HG03159 (cell line): ENCODE measurements around the gene WDR27.
A peak's percentile ranks its signal among the peaks of the same experiment; 100 is the strongest.
"Not testable (repeated sequence)": the region's sequence is repeated elsewhere in the genome, so short reads cannot be mapped to it uniquely, and the experiment has no call there.

Experiments
- ATAC-seq: cut with Tn5 transposase; IDR thresholded peaks from one replicate; pipeline ENCODE4 v1.9.1; 2021; ENCODE audit warnings: mild to moderate bottlenecking, moderate library complexity; ENCODE audit not compliant: unreplicated experiment

Gene WDR27

DNA sequence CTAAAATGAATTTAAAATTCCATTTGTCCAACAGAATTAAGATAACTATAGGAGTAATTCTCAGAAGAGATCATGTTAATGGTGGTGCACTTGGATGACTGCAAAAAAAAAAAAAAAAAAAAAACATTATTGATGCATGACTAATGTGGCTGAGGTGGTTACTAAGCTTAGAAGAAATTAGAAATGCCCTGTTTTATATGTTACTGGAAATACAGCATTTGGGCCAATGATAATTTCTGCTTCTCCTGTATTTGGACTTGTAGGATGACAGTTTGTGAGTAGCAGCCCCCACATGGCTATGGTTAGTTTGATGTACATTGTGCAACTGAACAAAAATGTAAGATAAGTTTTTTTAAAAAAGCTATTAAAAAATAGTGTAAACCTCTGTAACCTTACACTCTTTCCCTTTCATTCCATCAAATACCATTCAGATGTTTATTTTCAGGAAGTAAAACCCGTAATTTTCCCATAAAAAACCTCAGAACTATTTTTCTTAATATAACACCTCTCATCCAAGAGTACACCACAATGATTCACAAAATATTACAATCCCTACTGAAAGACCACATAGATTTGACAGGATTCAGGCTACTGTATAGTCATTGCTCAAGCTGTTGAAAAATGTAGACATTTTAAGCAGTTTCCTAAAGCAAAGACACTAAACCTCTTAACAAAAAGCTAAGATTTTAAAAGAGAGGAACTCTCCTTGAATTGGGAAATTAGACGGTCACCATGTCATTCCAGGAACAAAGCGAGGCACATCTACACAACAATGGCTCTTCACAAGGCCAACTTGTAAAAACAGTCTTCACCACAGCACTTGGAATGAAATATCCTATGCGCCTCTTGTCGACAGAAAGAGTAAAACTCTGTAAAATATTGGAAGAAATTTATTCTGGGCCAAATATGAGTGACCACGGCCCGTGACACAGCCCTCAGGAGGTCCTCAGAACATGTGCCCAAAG is 83.0 kb downstream of the WDR27 start:
- ATAC-seq = no peak

- no peak for ATAC-seq
Observed at GRCh38 chr6:169617562-169617961, 84.3 kb downstream of the WDR27 start.

- ATAC-seq = not testable (repeated sequence)
Observed at GRCh38 chr6:169608609-169609008, 93.2 kb downstream of the WDR27 start.

- no peak for ATAC-seq
Observed at GRCh38 chr6:169604076-169604475, 97.8 kb downstream of the WDR27 start.

DNA sequence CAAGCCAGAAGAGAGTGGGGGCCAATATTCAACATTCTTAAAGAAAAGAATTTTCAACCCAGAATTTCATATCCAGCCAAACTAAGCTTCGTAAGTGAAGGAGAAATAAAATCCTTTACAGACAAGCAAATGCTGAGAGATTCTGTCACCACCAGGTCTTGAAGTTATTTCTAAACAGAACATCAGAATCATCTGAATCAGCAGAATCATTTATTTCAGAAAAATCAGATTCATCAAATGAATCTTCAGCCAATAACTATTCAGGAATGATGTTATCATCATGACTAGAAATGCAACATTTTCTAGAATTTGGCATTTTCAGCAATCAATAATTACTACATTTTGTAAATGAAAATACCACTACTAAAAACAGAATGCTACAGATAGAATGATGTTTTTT is 100.7 kb downstream of the WDR27 start:
- not testable (repeated sequence) for ATAC-seq

DNA sequence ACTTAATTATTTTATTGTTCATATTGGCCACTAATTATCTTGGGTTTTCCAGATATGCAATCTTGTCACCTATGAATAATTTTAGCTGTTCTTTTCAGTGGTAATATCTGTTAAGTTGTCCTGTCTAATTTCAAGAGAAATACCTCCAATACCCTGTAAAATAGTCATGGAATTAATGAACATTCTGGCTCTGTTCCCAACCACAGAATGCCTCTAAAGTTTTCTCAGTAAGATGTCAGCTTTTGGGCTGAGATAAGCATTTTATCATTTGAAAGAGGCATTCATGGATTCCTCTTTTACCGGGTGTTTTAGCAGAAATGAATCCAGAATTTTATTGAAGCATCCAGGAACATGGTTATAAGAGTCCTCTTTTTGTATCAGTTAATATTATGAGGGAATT is 109.3 kb downstream of the WDR27 start:
- no peak for ATAC-seq

- no peak for ATAC-seq
Observed at GRCh38 chr6:169591616-169592015, 110.2 kb downstream of the WDR27 start.

- ATAC-seq = no peak
Observed at GRCh38 chr6:169590376-169590939, 111.4 kb downstream of the WDR27 start.

- peak; percentile 71 for ATAC-seq
Observed at GRCh38 chr6:169589699-169590257, 112.1 kb downstream of the WDR27 start.

GRCh38 chr6:169589293-169589692 is 112.5 kb downstream of the WDR27 start:
- ATAC-seq = peak; percentile 73

- ATAC-seq = no peak
Observed at GRCh38 chr6:169587975-169588374, 113.9 kb downstream of the WDR27 start.

DNA sequence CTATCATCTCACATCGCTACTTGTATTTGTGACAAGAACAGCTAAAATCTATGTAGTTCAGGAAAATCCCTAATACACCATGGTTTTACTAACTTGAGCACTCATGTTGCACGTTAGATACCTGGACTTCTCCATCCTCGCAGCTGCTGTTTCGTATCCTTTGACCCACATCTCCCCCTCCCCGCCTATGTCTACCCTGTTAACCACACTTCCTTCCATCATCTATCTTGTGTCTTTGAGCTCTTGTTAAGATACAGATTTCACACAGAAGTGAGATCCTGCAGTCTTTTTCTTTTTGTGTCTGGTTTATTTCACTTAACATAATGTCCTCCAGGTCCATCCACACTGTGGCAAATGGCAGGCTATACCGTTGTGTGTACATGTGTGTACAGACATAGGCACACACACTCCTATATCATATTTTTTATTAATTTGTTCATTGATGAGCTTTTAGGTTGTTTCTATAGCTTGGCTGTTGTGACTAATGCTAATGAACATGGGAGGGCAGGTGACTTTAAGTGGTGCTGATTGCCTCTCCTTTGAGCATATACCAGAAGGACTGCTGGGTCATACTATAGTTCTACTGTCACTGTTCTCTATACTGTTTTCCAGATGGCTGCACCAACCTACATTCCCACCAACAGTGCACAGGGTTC is 117.8 kb downstream of the WDR27 start:
- ATAC-seq = no peak

- ATAC-seq = no peak
Observed at GRCh38 chr6:169579407-169580111, 122.3 kb downstream of the WDR27 start.

- no peak for ATAC-seq
Observed at GRCh38 chr6:169577974-169578373, 123.9 kb downstream of the WDR27 start.

DNA sequence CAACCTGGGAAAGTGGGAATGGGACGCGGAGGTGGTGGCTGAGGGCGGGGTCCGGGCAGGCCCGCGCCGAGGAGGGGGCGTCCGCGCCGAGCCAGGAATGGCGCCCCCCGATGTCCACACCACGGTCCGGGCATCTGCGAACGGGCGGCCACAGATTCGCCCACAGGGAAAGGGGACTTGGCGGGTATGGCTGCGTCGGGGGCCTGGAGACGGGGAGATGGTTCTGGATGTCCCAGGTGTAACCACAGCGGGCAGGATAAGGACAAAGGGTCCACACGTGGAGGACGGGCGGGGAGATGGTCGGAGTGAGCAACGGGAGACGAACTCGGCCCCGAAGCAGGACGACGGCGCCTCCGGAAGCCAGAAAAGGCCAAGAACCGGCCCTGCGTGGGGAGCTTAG is 124.6 kb downstream of the WDR27 start:
- ATAC-seq = no peak

GRCh38 chr6:169575821-169576220 is 126.0 kb downstream of the WDR27 start:
- no peak for ATAC-seq

- no peak for ATAC-seq
Observed at GRCh38 chr6:169575365-169575764, 126.5 kb downstream of the WDR27 start.

DNA sequence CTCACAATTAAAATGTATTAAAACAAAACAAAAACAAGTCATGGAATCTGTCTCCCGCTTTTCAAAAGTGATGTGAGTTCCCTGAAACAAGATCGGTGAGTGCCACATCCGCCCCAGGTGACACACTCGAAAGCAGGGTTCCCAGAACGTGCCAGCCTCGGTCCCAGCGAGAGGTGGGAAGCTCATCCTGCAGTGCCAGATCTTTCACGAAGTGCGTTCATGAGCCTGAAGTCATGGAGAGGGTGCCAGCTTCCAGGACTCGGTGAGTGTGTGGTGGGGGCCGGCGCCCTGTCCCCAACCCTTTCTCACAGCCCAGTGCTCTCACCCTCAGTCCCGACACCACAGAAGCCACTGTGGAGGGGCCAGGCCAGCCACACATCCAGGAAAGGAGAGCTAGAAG is 127.4 kb downstream of the WDR27 start:
- ATAC-seq = no peak

- no peak for ATAC-seq
Observed at GRCh38 chr6:169573883-169574282, 127.9 kb downstream of the WDR27 start.

DNA sequence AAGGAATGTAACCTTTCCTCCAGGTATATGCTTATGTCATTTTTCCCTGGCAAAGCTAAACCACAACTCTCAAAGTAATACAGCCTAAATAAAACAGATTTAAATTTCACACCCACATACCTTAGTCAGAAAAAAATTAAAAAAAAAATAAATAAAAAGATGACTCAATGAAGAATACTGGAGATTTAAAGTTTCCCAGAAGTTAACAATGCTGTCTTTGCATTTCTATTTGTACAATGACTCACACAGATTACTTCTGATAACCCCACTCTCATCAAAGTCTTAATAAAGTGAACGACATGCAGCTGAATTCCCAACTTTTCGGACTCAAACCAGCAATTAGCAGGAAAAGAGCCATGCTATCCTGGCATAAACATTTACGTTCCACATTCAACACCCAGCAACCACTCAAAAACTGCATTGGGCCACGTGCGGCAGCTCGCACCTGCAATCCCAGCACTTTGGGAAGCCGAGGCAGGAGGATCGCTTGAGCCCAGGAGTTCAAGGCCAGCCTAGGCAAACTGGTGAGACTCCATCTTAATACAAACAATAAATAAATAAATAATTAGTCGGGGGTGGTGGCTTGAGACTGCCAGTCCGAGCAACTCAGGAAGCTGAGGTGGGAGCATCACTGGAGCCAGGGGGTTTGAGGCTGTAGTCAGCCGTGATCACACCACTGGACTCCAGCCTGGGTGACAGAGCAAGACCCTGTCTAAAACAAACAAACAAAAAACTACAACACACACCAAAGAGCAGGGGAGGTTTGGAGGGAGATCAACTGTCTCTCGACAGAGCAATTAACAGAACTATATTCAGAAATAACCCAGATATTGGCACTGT is 130.5 kb downstream of the WDR27 start:
- ATAC-seq = no peak
